Breast epithelium (tissue), 4 donors: ENCODE measurements around the gene OSBPL3. TPM values are rescaled to one million over a fixed set of nuclear protein-coding genes. Genes with fewer than 3 reads are reported as not detected.

Experiments
- DNase-seq, 2 donors: peaks; one replicate each; pipeline ENCODE4 v3.0.0-alpha.2; 2019; ENCODE audit warnings: low spot score in 2 of 2
- H3K27ac ChIP-seq, 2 donors: fragments of 200-600 bp; sonication (generic) in 1 of 2; one replicate each; pipeline ENCODE4 v1.5.1; 2016 to 2019; ENCODE audit warnings: mild to moderate bottlenecking in 1 of 2
- H3K27me3 ChIP-seq, 2 donors: fragments of 200-600 bp; sonication (generic) in 1 of 2; one replicate each; pipeline versions ENCODE4 v1.5.1 to v1.6.0; 2017 to 2019; ENCODE audit warnings: control low read depth in 1 of 2, mild to moderate bottlenecking in 1 of 2
- H3K36me3 ChIP-seq: fragments of 200-600 bp; one replicate; pipeline ENCODE4 v1.5.1; 2019
- H3K4me1 ChIP-seq, 2 donors: fragments of 200-600 bp; sonication (generic); one replicate each; pipeline ENCODE4 v1.5.1; 2016 to 2019; ENCODE audit warnings: control low read depth in 1 of 2
- H3K4me3 ChIP-seq, 3 donors: fragments of 200-600 bp; sonication (generic); 1 replicate in 2 of 3; 2 replicates in 1 of 3; pipeline ENCODE4 v1.5.1; 2016 to 2019; ENCODE audit warnings: mild to moderate bottlenecking in 3 of 3, moderate library complexity in 2 of 3
- H3K9me3 ChIP-seq, 2 donors: fragments of 200-600 bp; sonication (generic) in 1 of 2; one replicate each; pipeline ENCODE4 v1.5.1; 2016 to 2019; ENCODE audit warnings: control low read depth in 1 of 2
- CTCF ChIP-seq, 3 donors: fragments of 450-650 bp; IDR thresholded peaks; one replicate each; pipeline ENCODE4 v1.5.1; 2016 to 2017; ENCODE audit warnings: antibody characterized with exemption in 3 of 3, mild to moderate bottlenecking in 3 of 3, moderate library complexity in 3 of 3
- POLR2A ChIP-seq: fragments of 450-650 bp; IDR thresholded peaks from one replicate; pipeline ENCODE4 v1.6.1; 2016; ENCODE audit warnings: antibody characterized with exemption, mild to moderate bottlenecking, moderate library complexity
- POLR2AphosphoS5 ChIP-seq, 3 donors: sonication (generic); formaldehyde crosslinking; IDR thresholded peaks; one replicate each; pipeline ENCODE4 v1.6.1; 2017; ENCODE audit warnings: antibody characterized with exemption in 3 of 3
- intact Hi-C: fragments of 100-400 bp; cut with DNase I; formaldehyde crosslinking; loops from one replicate; pipeline ENCODE4 v1.15.1; 2023; ENCODE audit warnings: low total_unique reads
- total RNA-seq, 3 donors: library from RNA; depleted of rRNA; stranded (reverse); fragments of >200 nt; gene quantifications; one replicate each; pipeline ENCODE4 v1.1.0, GENCODE V29; 2016

Gene OSBPL3
- total RNA-seq, 3 donors from 2014 or later = 6.4 to 20.5 (median 8.5) TPM

DNA sequence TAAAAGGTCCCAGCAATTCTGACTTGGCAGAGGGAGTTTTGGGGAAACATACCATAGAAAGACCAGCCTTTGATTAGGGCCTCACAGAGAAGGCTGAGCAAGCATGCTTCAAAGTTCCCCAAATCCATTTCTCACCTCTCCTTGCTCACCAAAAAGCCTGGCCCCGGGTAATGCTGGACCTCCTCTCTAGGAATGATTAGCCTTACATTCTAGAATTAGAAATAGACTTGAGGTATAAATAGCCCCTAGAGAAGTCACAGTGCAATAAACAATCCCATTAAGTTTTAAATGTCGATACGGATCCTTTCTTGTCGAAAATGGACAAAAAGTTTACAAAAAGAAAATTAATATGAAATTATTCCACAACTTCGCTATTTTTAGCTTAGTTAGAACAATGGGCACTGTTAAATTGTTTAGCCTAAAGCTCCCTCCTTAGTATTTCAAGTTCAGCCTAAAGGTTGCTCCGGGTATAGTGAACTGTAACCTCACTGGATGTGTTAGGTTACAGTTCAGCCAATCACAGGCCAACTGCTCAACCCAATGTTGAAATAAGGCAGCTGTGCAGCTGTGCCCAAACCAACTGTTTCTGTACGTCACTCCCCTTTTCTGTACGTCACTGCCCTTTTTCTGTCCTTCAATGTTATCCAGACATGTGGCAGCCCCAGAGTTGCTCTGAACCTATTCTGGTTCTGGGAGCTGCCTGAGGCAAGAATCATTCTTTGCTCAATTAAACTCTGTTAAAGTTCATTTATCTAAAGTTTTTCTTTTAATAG lies 214.8 kb downstream of the OSBPL3 start:
- H3K9me3 ChIP-seq = no peaks in the 10 kb centered on the region
- no peak overlapping the region for H3K27ac ChIP-seq
- DNase-seq = no peak
- TF ChIP-seq POLR2A (no peak), POLR2AphosphoS5 (IDR thresholded peaks at IDR 0.05) (no peak)
- H3K27me3 ChIP-seq = no peaks in the 10 kb centered on the region
- H3K4me1 ChIP-seq = no peaks in the 10 kb centered on the region
- H3K4me3 ChIP-seq = no peak overlapping the region
- H3K36me3 ChIP-seq = no peaks in the 10 kb centered on the region
- intact Hi-C loops = no loop called here

GRCh38 chr7:24764011-24764410 lies 216.0 kb downstream of the OSBPL3 start:
- no peak for DNase-seq
- Histone ChIP-seq H3K4me3 (no peak overlapping the region), H3K9me3 (no peaks in the 10 kb centered on the region), H3K4me1 (no peaks in the 10 kb centered on the region), H3K27ac (no peak overlapping the region), H3K27me3 (no peaks in the 10 kb centered on the region), H3K36me3 (no peaks in the 10 kb centered on the region)
- TF ChIP-seq POLR2A (no peak), CTCF (IDR thresholded peaks at IDR 0.05) (no peak), POLR2AphosphoS5 (IDR thresholded peaks at IDR 0.05) (no peak)
- intact Hi-C loops = no loop called here

DNA sequence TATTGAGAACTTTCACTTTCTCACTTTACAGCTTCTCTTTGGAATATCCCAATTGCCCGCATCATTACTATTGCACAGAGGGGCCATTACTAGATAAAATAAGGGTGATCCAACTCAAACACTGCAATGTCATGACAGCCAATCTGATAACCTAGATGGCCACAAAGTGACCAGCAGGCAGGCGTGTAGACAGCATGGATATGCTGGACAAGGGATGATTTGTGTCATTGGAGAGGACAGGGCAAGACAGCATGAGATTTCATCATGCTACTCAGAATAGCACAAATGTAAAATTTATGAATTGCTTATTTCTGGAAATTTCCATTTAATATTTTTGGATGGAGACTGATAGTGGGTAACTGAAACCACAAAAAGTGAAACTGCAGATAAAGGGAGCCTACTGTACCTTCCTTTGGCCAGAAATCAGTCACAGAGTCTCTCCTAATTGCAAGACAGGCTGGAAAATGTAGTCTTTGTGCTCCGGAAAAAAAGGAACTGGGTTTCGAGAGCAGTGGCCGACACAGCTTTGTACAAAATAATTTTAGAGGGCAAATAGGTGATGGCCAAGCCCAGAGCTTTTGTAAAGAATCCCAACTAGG lies 216.6 kb downstream of the OSBPL3 start:
- Histone ChIP-seq H3K27ac (no peak overlapping the region), H3K36me3 (no peaks in the 10 kb centered on the region), H3K9me3 (no peaks in the 10 kb centered on the region), H3K4me1 (no peaks in the 10 kb centered on the region), H3K4me3 (no peak overlapping the region), H3K27me3 (no peaks in the 10 kb centered on the region)
- TF ChIP-seq POLR2AphosphoS5 (IDR thresholded peaks at IDR 0.05) (no peak), POLR2A (no peak), CTCF (IDR thresholded peaks at IDR 0.05) (no peak)
- no peak for DNase-seq
- intact Hi-C loops = no loop called here

DNA sequence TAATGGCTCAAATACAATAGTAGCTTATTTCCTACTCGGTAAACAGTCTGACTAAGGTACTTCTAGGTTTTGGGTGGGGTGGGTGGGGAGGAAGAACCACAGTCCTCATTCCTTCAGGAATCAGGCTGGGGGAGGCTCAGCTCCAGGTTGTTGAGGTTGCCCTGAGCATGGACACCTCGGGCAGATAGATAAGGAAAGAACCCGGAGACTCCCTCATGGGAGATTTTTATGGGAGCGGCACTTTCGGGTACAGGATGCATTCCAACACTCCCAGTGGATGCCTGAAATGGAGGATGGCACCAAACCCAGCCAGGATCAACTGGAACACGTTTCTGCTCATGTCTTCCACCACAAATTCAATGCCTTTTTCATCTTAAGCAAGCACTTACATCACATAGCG lies 217.2 kb downstream of the OSBPL3 start:
- intact Hi-C loops = loop anchor here (1.0 kb wide), 1 partner anchor 35 kb away; no protein-coding TSS in a partner anchor
- H3K36me3 ChIP-seq = no peaks in the 10 kb centered on the region
- no peak for TF ChIP-seq POLR2AphosphoS5 (IDR thresholded peaks at IDR 0.05)
- no peak overlapping the region for H3K27ac ChIP-seq
- no peaks in the 10 kb centered on the region for H3K9me3 ChIP-seq
- no peaks in the 10 kb centered on the region for H3K4me1 ChIP-seq
- no peaks in the 10 kb centered on the region for H3K27me3 ChIP-seq
- no peak for DNase-seq
- no peak overlapping the region for H3K4me3 ChIP-seq

- no peak for DNase-seq
- Histone ChIP-seq H3K36me3 (no peaks in the 10 kb centered on the region), H3K27me3 (no peaks in the 10 kb centered on the region), H3K4me1 (no peaks in the 10 kb centered on the region), H3K9me3 (no peaks in the 10 kb centered on the region), H3K27ac (no peak overlapping the region), H3K4me3 (no peak overlapping the region)
- TF ChIP-seq CTCF (IDR thresholded peaks at IDR 0.05) = no peak
- TF ChIP-seq POLR2A = no peak
- TF ChIP-seq POLR2AphosphoS5 (IDR thresholded peaks at IDR 0.05) = no peak
- intact Hi-C loops = no loop called here
Measured at GRCh38 chr7:24760968-24761367, 219.0 kb downstream of the OSBPL3 start.
